ENCODE data around the gene NKPD1. TPM values are rescaled to one million over a fixed set of nuclear protein-coding genes. Genes with fewer than 3 reads are reported as not detected.

The NKPD1 gene
- polyA plus RNA-seq, 1 of the 3 experiments (the other 2 are of a cell fraction), result 0.12 TPM

DNA sequence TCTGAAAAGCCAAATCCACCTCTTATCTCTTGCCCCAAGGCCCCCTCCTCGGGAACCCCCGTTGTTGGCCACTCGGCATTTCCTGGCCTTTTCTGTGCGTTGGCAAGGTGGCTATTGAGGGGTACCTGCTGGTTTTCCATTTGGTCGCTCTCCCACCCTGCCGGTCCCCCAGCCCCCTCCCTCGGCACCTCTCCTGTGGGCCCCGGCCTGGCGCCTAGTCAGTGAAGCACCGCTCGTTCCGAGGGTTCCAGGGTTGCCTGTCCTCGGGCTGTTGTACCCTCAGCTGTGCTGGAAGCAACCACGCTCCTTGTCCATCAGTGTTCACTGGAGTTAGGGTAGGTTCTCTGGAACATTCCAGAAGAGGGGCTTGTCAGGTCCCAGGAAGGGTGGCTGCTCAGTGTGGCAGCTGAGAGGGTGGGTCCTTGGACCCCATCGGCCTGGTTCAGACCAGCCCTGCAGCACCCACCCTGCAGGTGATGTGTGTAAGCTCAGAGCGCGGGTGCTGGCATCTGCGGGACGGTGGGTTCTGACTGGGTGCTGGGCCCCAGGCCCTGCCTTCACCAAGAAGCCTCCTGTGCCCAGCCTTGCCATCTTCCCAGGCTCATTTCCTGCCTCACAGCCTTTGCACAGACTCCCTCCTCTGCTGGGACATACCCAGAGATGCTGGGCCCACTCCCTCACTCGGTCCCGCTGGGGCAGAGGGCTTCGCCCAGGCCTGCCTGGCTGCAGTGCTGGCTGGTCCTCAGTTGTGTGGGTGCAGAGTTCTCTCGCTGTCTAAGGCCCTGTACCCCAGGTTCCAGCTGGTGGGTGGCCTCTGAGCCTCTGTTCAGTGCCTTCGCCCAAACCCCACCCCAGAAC lies 21.3 kb downstream of the NKPD1 start:
- Histone ChIP-seq H3K79me2 (ENCODE audit: insufficient read depth) (peaks cover 31% of the 10 kb centered on the region; the same call in 1 of the 2 replicates), H3K27ac (ENCODE audit: low read depth in 2 of 2, low read length in 1 of 2) (no peak overlapping the region), H3K9ac (no peak overlapping the region), H4K20me1 (ENCODE audit: insufficient read depth) (0 out of 2 replicates have a peak, but pooled peaks cover 9% of the 10 kb centered on the region), H3F3A (replicated peaks; ENCODE audit: insufficient read depth) (no peaks in the 10 kb centered on the region), H3K4me1 (ENCODE audit: control insufficient read depth in 1 of 2, insufficient read depth in 2 of 2, low read depth in 1 of 2, low read length in 1 of 2) (peaks cover 0 to 23% of the 10 kb centered on the region in 2 experiments; a peak in 1 of 4 replicates), H3K27me3 (ENCODE audit: insufficient read depth) (no peaks in the 10 kb centered on the region), H2AFZ (ENCODE audit: low read depth) (no peak overlapping the region), H3K36me3 (replicated peaks in 1 of 2; ENCODE audit: control insufficient read depth in 1 of 2, insufficient read depth in 2 of 2, low read length in 1 of 2) (peaks cover 0 to 26% of the 10 kb centered on the region in 2 experiments), H3K9me2 (no peaks in the 10 kb centered on the region), H3K4me3 (ENCODE audit: low read depth in 2 of 2, low read length in 1 of 2) (no peak overlapping the region), H3K4me2 (no peak overlapping the region), H3K9me3 (no peaks in the 10 kb centered on the region)
- WGBS (ENCODE audit: low lambda C conversion rate), result 94% methylated on average over 16 of the region's 24 CpGs
- CTCF ChIA-PET, result interaction anchor here (1.0 to 1.8 kb wide), 2 partner anchors 9 to 13 kb away, joined by 3 to 7 read pairs; no protein-coding TSS in a partner anchor
- POLR2A ChIA-PET, result no interaction called here
- TF ChIP-seq, protein P1, sequence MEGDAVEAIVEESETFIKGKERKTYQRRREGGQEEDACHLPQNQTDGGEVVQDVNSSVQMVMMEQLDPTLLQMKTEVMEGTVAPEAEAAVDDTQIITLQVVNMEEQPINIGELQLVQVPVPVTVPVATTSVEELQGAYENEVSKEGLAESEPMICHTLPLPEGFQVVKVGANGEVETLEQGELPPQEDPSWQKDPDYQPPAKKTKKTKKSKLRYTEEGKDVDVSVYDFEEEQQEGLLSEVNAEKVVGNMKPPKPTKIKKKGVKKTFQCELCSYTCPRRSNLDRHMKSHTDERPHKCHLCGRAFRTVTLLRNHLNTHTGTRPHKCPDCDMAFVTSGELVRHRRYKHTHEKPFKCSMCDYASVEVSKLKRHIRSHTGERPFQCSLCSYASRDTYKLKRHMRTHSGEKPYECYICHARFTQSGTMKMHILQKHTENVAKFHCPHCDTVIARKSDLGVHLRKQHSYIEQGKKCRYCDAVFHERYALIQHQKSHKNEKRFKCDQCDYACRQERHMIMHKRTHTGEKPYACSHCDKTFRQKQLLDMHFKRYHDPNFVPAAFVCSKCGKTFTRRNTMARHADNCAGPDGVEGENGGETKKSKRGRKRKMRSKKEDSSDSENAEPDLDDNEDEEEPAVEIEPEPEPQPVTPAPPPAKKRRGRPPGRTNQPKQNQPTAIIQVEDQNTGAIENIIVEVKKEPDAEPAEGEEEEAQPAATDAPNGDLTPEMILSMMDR (IDR thresholded peaks at IDR 0.05), result no peak
- TF ChIP-seq MEF2A (IDR thresholded peaks at IDR 0.05; ENCODE audit: borderline replicate concordance, low read depth), result no peak
- no peak for TF ChIP-seq MXI1 (IDR thresholded peaks at IDR 0.05; ENCODE audit: low read depth, low read length)
- no peak for TF ChIP-seq FOXJ3 (CRISPR knock-in tag; IDR thresholded peaks at IDR 0.05)
- TF ChIP-seq FOSL2 (IDR thresholded peaks at IDR 0.05; ENCODE audit: borderline replicate concordance, low read depth), result no peak
- no peak for TF ChIP-seq YY1 (IDR thresholded peaks at IDR 0.05; ENCODE audit: low read depth)
- no peak for TF ChIP-seq TEAD4 (IDR thresholded peaks at IDR 0.05; ENCODE audit: borderline replicate concordance, insufficient read depth)
- no peak for TF ChIP-seq POLR2AphosphoS5 (IDR thresholded peaks at IDR 0.05; ENCODE audit: low read depth, low read length)
- no peak for TF ChIP-seq EP300 (IDR thresholded peaks at IDR 0.05; ENCODE audit: borderline replicate concordance in 1 of 2, low read depth in 1 of 2, low read length in 1 of 2)
- TF ChIP-seq TCF12 (IDR thresholded peaks at IDR 0.05), result no peak
- TF ChIP-seq ZBTB33 (IDR thresholded peaks at IDR 0.05; ENCODE audit: borderline replicate concordance, low read depth), result no peak
- TF ChIP-seq CHD2 (IDR thresholded peaks at IDR 0.05; ENCODE audit: low read length, partially characterized antibody), result no peak
- no peak for TF ChIP-seq REST (IDR thresholded peaks at IDR 0.05; ENCODE audit: low read depth, low read length)
- TF ChIP-seq SMC3 (IDR thresholded peaks at IDR 0.05; ENCODE audit: low read depth, low read length), result no peak
- TF ChIP-seq GABPA (IDR thresholded peaks at IDR 0.05; ENCODE audit: low read depth), result no peak
- TF ChIP-seq RAD21 (IDR thresholded peaks at IDR 0.05; ENCODE audit: low read length), result no peak
- TF ChIP-seq JUND (IDR thresholded peaks at IDR 0.05), result no peak
- no peak for TF ChIP-seq NRF1 (IDR thresholded peaks at IDR 0.05; ENCODE audit: low read depth, low read length)
- DNase-seq, result no peak
